WTC11 (cell line): ENCODE results near the gene GAPT. TPM values are rescaled to one million over a fixed set of nuclear protein-coding genes. Genes with fewer than 3 reads are reported as not detected.

Experiments
- ATAC-seq: fragments of 200-7000 bp; cut with Tn5 transposase; 2 replicates; pipeline ENCODE4 v1.10.0; 2021; ENCODE audit warnings: mild to moderate bottlenecking, moderate library complexity
- CTCF ChIA-PET: fragments of 300-600 bp; sonication (Branson Sonifier 250); formaldehyde crosslinking; loops from one replicate; lab custom pipeline; 2021; ENCODE audit warnings: antibody characterized with exemption; lab: Charles Lee
- POLR2A ChIA-PET: fragments of 350-600 bp; sonication (Branson Sonifier 250); formaldehyde crosslinking; loops from one replicate; lab custom pipeline; 2021; ENCODE audit warnings: antibody characterized with exemption; lab: Charles Lee
- DNase-seq: peaks from one replicate; pipeline ENCODE4 v3.0.0; 2021; ENCODE audit warnings: low spot score
- H3K27ac Mint-ChIP-seq: 2 replicates; pipeline ENCODE4 v1.8.0; 2021; ENCODE audit warnings: mixed read lengths
- H3K27me3 Mint-ChIP-seq: 2 replicates; pipeline ENCODE4 v1.8.0; 2021; ENCODE audit warnings: low read depth, mild to moderate bottlenecking, moderate library complexity, mixed read lengths
- H3K36me3 Mint-ChIP-seq: 2 replicates; pipeline ENCODE4 v1.8.0; 2021; ENCODE audit warnings: mixed read lengths
- H3K4me1 Mint-ChIP-seq: 2 replicates; pipeline ENCODE4 v1.8.0; 2022; ENCODE audit warnings: mixed read lengths
- H3K4me3 Mint-ChIP-seq: 2 replicates; pipeline ENCODE4 v1.8.0; 2021; ENCODE audit warnings: mild to moderate bottlenecking, moderate library complexity, mixed read lengths
- H3K9me3 Mint-ChIP-seq: 2 replicates; pipeline ENCODE4 v1.8.0; 2021; ENCODE audit warnings: mixed read lengths
- CREB1 ChIP-seq: sonication (generic); formaldehyde crosslinking; IDR thresholded peaks from 2 replicates; pipeline ENCODE4 v1.8.0; 2023; ENCODE audit warnings: mild to moderate bottlenecking, missing genetic modification reagents
- NFATC4 ChIP-seq: fragments of 250-450 bp; sonication (Bioruptor Pico); IDR thresholded peaks from 2 replicates; pipeline ENCODE4 v1.9.0; 2021; ENCODE audit warnings: mild to moderate bottlenecking
- NFE2L1 ChIP-seq: sonication (generic); formaldehyde crosslinking; IDR thresholded peaks from 2 replicates; pipeline ENCODE4 v1.8.1; 2023; ENCODE audit warnings: missing genetic modification reagents
- NR1H2 ChIP-seq: sonication (generic); formaldehyde crosslinking; IDR thresholded peaks from 2 replicates; pipeline ENCODE4 v1.9.0; 2021; ENCODE audit warnings: mild to moderate bottlenecking, moderate library complexity, missing genetic modification reagents
- NR3C1 ChIP-seq: sonication (generic); formaldehyde crosslinking; conservative IDR thresholded peaks from 2 replicates; pipeline ENCODE4 v1.8.1; 2023; ENCODE audit warnings: low read depth, mild to moderate bottlenecking, missing genetic modification reagents
- RORB ChIP-seq: fragments of 250-450 bp; sonication (Bioruptor Pico); IDR thresholded peaks from 2 replicates; pipeline ENCODE4 v1.9.0; 2021; ENCODE audit warnings: mild to moderate bottlenecking
- ZNF219 ChIP-seq: sonication (generic); formaldehyde crosslinking; IDR thresholded peaks from 2 replicates; pipeline ENCODE4 v1.8.0; 2023; ENCODE audit warnings: missing genetic modification reagents, mild to moderate bottlenecking, borderline replicate concordance
- ZNF317 ChIP-seq: sonication (generic); formaldehyde crosslinking; IDR thresholded peaks from 2 replicates; pipeline ENCODE4 v1.8.1; 2023; ENCODE audit warnings: low read depth, mild to moderate bottlenecking, moderate library complexity, missing genetic modification reagents, borderline replicate concordance
- ZNF423 ChIP-seq: fragments of 250-450 bp; sonication (Bioruptor Pico); IDR thresholded peaks from 2 replicates; pipeline ENCODE4 v2.1.2; 2022; ENCODE audit warnings: mild to moderate bottlenecking, moderate library complexity
- total RNA-seq: library from RNA; stranded (reverse); gene quantifications from 3 replicates; pipeline ENCODE4 v1.2.3, GENCODE V29; 2021
- TF ChIP-seq, protein P1 (sequence below): sonication (generic); formaldehyde crosslinking; IDR thresholded peaks from 2 replicates; pipeline ENCODE4 v1.8.0; 2022; ENCODE audit warnings: mild to moderate bottlenecking, missing genetic modification reagents
- TF ChIP-seq, protein P2 (sequence below): sonication (generic); formaldehyde crosslinking; IDR thresholded peaks from 2 replicates; pipeline ENCODE4 v1.8.1; 2023; ENCODE audit warnings: mild to moderate bottlenecking, missing genetic modification reagents, moderate library complexity
- TF ChIP-seq, protein P3 (sequence below): fragments of 250-450 bp; sonication (Bioruptor Pico); IDR thresholded peaks from 2 replicates; pipeline ENCODE4 v1.9.0; 2021; ENCODE audit warnings: moderate library complexity, mild to moderate bottlenecking, inconsistent platforms, borderline replicate concordance
- TF ChIP-seq, protein P4 (sequence below): sonication (generic); formaldehyde crosslinking; conservative IDR thresholded peaks from 2 replicates; pipeline ENCODE4 v1.8.1; 2023; ENCODE audit warnings: mild to moderate bottlenecking, low read depth, missing genetic modification reagents, moderate library complexity
- TF ChIP-seq, protein P5 (sequence below): fragments of 250-450 bp; sonication (Bioruptor Pico); IDR thresholded peaks from 2 replicates; pipeline ENCODE4 v1.9.0; 2021; ENCODE audit warnings: mild to moderate bottlenecking
- TF ChIP-seq, protein P6 (sequence below): fragments of 250-450 bp; sonication (Bioruptor Pico); IDR thresholded peaks from 2 replicates; pipeline ENCODE4 v1.8.0; 2021; ENCODE audit warnings: mild to moderate bottlenecking

Gene GAPT
- total RNA-seq, 1 experiment from 2014 or later, result not detected

DNA sequence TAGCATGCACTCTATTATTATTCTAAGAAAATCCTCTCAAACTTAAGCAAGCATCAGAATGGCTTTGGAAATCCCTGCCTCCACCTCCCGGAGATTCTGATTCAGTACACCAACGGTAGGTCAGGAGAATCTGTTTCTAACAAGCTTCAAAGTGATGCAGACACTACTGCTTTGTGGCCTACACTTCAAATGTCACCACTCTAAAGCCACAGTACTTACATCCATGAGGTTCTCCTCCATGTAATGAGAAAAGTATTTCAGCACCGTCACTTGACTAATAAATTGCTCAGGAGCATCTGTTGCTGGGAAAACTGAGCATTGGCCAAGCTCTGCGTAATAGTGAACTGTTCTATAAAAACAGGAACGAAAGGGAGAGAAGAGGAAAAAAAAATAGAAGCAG, 36.2 kb upstream of the GAPT start (continued):
- TF ChIP-seq, protein P1, sequence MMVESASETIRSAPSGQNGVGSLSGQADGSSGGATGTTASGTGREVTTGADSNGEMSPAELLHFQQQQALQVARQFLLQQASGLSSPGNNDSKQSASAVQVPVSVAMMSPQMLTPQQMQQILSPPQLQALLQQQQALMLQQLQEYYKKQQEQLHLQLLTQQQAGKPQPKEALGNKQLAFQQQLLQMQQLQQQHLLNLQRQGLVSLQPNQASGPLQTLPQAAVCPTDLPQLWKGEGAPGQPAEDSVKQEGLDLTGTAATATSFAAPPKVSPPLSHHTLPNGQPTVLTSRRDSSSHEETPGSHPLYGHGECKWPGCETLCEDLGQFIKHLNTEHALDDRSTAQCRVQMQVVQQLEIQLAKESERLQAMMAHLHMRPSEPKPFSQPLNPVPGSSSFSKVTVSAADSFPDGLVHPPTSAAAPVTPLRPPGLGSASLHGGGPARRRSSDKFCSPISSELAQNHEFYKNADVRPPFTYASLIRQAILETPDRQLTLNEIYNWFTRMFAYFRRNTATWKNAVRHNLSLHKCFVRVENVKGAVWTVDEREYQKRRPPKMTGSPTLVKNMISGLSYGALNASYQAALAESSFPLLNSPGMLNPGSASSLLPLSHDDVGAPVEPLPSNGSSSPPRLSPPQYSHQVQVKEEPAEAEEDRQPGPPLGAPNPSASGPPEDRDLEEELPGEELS, result no peak
- TF ChIP-seq RORB (no peak), NR1H2 (no peak)

DNA sequence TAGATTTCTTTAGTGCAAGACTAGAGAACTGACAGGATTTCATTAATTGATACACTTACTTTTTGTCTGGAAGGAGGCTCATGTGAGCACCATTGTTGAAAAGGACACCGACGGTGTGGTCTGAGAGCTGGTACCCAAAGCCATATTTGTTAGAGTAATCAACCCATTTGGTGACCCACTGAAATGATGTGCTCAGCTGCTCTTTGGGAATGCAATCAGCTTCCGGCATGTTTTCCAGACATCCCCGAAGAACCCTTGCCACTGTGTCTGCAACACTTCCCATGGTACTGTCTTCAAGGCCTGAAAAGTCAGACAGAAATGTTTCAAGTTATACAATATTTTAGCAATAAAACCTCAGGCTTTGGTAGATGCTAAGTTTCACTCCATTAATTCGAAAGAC, 35.8 kb upstream of the GAPT start:
- ATAC-seq (no peak), DNase-seq (no peak)
- no peak for TF ChIP-seq ZNF219 (CRISPR knock-in tag)
- TF ChIP-seq, protein P2, sequence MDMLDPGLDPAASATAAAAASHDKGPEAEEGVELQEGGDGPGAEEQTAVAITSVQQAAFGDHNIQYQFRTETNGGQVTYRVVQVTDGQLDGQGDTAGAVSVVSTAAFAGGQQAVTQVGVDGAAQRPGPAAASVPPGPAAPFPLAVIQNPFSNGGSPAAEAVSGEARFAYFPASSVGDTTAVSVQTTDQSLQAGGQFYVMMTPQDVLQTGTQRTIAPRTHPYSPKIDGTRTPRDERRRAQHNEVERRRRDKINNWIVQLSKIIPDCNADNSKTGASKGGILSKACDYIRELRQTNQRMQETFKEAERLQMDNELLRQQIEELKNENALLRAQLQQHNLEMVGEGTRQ, result no peak
- TF ChIP-seq, protein P3, sequence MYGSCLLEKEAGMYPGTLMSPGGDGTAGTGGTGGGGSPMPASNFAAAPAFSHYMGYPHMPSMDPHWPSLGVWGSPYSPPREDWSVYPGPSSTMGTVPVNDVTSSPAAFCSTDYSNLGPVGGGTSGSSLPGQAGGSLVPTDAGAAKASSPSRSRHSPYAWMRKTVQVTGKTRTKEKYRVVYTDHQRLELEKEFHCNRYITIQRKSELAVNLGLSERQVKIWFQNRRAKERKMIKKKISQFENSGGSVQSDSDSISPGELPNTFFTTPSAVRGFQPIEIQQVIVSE (CRISPR knock-in tag), result no peak
- no peak for TF ChIP-seq NFE2L1 (CRISPR knock-in tag)
- no peak for TF ChIP-seq ZNF317
- TF ChIP-seq NFATC4 (CRISPR knock-in tag), result no peak
- TF ChIP-seq ZNF423, result no peak
- TF ChIP-seq, protein P4, sequence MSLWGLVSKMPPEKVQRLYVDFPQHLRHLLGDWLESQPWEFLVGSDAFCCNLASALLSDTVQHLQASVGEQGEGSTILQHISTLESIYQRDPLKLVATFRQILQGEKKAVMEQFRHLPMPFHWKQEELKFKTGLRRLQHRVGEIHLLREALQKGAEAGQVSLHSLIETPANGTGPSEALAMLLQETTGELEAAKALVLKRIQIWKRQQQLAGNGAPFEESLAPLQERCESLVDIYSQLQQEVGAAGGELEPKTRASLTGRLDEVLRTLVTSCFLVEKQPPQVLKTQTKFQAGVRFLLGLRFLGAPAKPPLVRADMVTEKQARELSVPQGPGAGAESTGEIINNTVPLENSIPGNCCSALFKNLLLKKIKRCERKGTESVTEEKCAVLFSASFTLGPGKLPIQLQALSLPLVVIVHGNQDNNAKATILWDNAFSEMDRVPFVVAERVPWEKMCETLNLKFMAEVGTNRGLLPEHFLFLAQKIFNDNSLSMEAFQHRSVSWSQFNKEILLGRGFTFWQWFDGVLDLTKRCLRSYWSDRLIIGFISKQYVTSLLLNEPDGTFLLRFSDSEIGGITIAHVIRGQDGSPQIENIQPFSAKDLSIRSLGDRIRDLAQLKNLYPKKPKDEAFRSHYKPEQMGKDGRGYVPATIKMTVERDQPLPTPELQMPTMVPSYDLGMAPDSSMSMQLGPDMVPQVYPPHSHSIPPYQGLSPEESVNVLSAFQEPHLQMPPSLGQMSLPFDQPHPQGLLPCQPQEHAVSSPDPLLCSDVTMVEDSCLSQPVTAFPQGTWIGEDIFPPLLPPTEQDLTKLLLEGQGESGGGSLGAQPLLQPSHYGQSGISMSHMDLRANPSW (CRISPR knock-in tag), result no peak
- TF ChIP-seq NR3C1 (CRISPR knock-in tag), result no peak
- TF ChIP-seq, protein P5, sequence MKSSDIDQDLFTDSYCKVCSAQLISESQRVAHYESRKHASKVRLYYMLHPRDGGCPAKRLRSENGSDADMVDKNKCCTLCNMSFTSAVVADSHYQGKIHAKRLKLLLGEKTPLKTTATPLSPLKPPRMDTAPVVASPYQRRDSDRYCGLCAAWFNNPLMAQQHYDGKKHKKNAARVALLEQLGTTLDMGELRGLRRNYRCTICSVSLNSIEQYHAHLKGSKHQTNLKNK (CRISPR knock-in tag), result no peak
- TF ChIP-seq, protein P6, sequence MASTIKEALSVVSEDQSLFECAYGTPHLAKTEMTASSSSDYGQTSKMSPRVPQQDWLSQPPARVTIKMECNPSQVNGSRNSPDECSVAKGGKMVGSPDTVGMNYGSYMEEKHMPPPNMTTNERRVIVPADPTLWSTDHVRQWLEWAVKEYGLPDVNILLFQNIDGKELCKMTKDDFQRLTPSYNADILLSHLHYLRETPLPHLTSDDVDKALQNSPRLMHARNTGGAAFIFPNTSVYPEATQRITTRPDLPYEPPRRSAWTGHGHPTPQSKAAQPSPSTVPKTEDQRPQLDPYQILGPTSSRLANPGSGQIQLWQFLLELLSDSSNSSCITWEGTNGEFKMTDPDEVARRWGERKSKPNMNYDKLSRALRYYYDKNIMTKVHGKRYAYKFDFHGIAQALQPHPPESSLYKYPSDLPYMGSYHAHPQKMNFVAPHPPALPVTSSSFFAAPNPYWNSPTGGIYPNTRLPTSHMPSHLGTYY (CRISPR knock-in tag), result no peak
- no peak for TF ChIP-seq CREB1
- H3K27me3 Mint-ChIP-seq, result peaks cover 2% of the 10 kb centered on the region
- ChIA-PET POLR2A (no interaction called here), CTCF (no interaction called here)
- H3K4me1 Mint-ChIP-seq, result peaks cover 14% of the 10 kb centered on the region
- H3K4me3 Mint-ChIP-seq, result no peak overlapping the region
- no peaks in the 10 kb centered on the region for H3K9me3 Mint-ChIP-seq
- no peak overlapping the region for H3K27ac Mint-ChIP-seq
- peaks cover 54% of the 10 kb centered on the region for H3K36me3 Mint-ChIP-seq

DNA sequence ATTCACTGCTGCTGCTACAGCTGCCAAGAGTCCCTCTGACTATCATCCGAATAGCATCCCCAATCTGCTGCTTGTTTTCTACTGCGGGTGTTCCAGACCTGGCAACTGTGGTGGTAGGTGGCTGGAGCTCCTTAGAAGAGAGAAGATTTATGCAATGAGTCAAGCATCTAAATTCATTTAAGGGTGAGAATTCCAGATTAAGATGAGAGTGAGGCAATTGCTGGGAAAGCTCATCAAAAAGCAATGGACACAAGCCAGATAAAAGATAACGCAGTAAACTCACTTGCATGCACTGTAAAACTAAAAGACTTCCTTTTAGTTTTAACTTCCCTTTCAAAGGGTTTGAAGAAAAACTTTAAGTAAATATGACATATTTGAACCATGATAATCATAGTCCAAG, 35.2 kb upstream of the GAPT start:
- peaks cover 16% of the 10 kb centered on the region for H3K4me1 Mint-ChIP-seq
- no peaks in the 10 kb centered on the region for H3K9me3 Mint-ChIP-seq
- H3K27me3 Mint-ChIP-seq, result peaks cover 2% of the 10 kb centered on the region
- H3K27ac Mint-ChIP-seq, result no peak overlapping the region
- H3K4me3 Mint-ChIP-seq, result no peak overlapping the region
- no peak for ATAC-seq
- no peak for TF ChIP-seq ZNF219 (CRISPR knock-in tag)
- peaks cover 54% of the 10 kb centered on the region for H3K36me3 Mint-ChIP-seq
- ChIA-PET CTCF (no interaction called here), POLR2A (no interaction called here)
- DNase-seq, result no peak
